ENCODE measurements around the gene PIK3CA.
"Not testable (repeated sequence)": the region's sequence is repeated elsewhere in the genome, so short reads cannot be mapped to it uniquely, and the experiment has no call there.

The PIK3CA gene

GRCh38 chr3:179200790-179201189 is 52.6 kb downstream of the PIK3CA start:
- DNase-seq: no peak

DNA sequence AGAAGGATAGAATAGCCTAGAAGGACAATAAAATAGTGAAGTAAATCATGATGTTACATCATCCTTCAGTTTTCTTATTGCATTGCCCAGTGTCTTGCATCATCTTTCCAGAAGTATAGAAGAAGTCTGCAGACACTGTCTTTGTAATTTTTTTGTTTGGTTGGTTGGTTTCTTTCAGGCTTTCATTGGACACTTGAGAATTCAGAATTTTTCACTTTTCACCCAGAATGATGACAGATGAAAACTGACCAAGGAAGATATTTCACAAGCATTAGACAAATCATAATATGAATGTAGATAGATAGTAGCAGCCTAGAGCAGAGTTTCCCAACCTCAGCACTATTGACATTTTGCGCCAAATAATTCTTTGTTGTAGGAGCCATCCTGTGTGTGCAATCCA is 67.4 kb downstream of the PIK3CA start:
- DNase-seq: not testable (repeated sequence)

DNA sequence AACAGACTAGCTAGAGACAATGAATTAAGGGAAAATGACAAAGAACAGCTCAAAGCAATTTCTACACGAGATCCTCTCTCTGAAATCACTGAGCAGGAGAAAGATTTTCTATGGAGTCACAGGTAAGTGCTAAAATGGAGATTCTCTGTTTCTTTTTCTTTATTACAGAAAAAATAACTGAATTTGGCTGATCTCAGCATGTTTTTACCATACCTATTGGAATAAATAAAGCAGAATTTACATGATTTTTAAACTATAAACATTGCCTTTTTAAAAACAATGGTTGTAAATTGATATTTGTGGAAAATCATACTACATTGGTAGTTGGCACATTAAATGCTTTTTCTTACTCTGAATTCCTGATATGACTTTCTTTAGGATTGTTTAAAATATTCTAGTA is 70.1 kb downstream of the PIK3CA start:
- DNase-seq: not testable (repeated sequence)

- no peak for DNase-seq
Measured at GRCh38 chr3:179223548-179223947, 75.4 kb downstream of the PIK3CA start.

- no peak for DNase-seq
Measured at GRCh38 chr3:179224584-179224983, 76.4 kb downstream of the PIK3CA start.

DNA sequence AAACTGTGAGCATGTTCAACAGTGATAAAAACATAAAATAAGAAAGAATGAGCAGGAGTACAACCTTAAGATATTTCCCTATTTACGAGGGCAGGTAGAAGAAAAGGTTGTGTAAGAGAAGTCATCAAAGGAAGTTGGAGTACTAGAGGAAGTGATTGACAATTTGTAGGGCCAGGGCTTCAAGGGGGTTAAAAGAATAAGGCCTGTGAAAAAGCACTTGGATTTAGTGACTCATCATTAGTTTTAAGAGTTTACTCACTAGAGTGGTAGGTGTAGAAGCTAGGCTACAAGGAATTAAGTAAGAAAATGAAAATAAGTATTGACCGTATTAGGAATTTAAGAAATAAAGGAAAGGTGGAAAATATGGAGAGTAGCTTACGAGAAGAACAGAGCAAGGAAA is 79.2 kb downstream of the PIK3CA start:
- DNase-seq: no peak

- no peak for DNase-seq
Measured at GRCh38 chr3:179229177-179229576, 81.0 kb downstream of the PIK3CA start.

DNA sequence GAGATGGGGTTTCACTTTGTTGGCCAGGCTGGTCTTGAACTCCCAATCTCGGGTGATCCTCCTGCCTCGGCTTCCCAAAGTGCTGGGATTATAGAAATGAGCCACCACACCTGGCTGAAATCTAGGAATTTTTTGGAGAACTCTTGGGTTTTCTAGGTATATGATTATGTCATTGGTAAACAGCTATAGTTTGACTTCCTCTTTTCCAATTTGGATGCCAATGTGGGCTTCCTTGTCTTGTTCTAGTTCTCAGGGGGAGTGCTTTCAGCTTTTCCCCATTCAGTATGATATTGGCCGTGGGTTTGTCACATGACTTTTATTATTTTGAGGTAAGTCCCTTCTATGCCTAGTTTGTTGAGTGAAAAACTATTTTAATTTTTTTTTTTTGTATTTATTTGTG is 84.9 kb downstream of the PIK3CA start:
- no peak for DNase-seq

- no peak for DNase-seq
Measured at GRCh38 chr3:179234199-179234598, 86.0 kb downstream of the PIK3CA start.

- no peak for DNase-seq
Measured at GRCh38 chr3:179236669-179237301, 88.6 kb downstream of the PIK3CA start.

- not testable (repeated sequence) for DNase-seq
Measured at GRCh38 chr3:179240299-179240698, 92.1 kb downstream of the PIK3CA start.

- not testable (repeated sequence) for DNase-seq
Measured at GRCh38 chr3:179242859-179243258, 94.7 kb downstream of the PIK3CA start.

- no peak for DNase-seq
Measured at GRCh38 chr3:179244878-179245277, 96.7 kb downstream of the PIK3CA start.

DNA sequence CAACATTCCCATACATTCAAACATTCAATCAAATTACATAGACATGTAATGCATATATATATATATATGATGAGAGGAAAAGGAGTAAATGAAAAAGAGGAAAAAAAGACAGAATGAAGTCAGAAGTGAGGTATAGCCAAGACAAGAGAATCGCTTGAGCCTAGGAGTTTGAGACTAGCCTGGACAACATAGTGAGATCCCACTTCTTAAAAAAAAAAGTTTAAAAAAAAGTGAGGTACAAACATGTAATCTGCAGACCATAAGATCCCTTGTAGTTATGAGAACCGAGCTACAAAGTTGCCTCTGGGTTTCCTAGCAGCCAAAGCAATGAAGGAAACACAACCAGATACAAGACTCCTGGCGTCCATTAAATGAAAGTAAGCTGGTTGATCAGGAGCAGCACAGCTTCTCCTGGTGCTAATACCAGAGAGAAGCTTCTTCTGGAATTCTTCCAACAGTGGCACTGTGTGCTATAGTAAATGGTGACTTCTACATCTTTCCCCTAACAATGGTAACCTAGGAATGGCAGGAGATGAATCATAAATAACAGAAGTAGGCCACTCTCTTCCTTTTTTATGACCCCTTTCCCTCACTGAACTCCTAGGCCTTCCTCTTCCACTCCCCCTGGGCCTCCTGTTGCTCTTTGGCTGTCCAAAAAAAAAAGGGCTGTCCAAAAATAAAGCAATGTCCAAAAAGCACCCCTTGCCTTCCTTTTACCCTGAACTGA is 99.3 kb downstream of the PIK3CA start:
- DNase-seq: no peak

GRCh38 chr3:179250803-179251476 is 102.8 kb downstream of the PIK3CA start, which contains the start of gene KCNMB3:
Gene KCNMB3, minus strand, starts transcription at chr3:179251114. Its CDS starts 124 bp downstream, at chr3:179250990.
- DNase-seq: no peak

DNA sequence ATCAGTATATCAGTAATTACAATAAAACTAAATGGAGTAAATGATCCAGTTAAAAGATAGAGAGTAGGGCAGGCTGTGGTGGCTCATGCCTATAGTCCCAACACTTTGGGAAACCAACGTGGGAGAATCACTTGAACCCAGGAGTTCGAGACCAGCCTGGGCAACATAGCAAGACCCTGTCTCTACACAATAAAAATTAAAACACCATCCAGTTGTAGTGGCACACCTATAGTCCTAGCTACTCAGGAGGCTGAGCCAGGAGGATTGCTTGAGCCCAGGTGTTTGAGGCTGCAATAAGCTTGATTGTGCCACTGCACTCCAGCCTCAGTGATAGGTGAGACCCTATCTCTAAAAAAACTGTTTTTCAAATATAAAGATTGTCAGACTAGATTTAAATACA is 108.7 kb downstream of the PIK3CA start:
- no peak for DNase-seq

DNA sequence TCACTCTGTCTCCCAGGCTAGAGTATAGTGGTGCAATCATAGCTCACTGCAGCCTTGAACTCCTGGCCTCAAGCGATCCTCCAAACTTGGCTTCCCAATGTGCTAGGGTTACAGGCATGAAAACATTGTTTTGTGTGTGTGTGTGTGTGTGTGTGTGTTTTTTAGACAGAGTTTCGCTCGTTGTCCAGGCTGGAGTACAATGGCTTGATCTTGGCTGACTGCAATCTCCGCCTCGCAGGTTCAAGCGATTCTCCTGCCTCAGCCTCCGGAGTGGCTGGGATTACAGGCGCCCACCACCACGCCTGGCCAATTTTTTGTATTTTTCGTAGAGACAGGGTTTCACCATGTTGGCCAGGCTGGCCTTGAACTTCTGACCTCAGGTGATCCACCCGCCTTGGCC is 109.6 kb downstream of the PIK3CA start:
- not testable (repeated sequence) for DNase-seq

DNA sequence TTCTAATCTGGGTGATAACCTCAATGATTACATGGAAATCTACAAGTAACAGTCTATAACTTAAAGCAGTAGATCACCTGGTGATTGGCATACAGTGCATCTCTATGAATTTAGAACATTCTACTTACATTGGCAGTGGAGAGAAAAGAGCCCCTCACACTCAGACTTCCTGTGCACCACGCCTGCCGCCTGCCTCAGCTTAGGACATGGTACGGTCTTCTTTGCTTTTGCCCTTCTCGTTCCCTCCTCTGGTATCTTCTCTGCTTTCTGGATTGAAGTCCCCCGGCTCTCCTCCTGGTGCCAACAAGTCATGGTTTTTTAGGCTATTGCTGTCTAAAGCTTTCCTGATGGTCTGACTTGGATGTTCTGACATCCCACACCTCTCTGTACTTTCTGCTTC is 110.7 kb downstream of the PIK3CA start:
- no peak for DNase-seq

DNA sequence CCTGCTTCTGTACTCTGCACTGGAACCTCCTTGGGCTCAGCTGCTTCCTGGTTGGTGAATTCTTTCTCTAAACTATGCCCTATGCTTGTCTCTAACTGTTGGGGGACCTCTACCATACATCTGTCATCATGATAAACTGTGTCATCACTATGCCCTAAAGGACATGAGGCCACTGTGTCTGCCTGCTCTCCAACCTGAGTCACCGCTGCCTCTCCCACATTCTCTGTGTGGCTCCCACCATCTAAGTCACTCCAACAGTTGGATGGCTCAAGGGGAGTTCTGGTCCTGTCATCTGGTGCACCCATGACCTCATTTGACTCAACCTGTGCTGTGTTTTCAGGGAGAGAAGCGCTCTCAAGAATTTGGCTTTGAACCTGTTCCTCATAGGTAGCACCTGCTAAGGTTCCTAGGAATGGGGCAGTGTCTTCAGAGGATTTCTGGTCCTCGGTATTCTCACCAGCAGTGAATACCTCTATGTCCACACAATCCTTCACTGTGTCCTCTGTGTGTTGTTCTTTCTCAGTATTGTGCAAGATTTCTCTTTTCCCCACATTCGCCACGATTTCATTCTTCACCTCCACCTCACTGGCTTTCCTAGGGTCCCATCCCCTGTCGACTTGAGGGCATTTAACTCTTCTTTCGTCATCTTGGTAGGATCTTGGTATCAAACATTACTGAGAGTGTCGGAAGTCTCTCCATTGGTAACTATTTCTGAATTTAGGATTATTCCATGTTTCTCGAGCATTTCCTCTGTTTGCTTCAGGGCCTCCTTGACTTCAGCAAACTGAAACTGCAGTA is 112.0 kb downstream of the PIK3CA start:
- DNase-seq: peak in 1 of 2 experiments; percentile 22

GRCh38 chr3:179260949-179261765 is 113.0 kb downstream of the PIK3CA start:
- DNase-seq: peak; percentile 63 to 78

DNA sequence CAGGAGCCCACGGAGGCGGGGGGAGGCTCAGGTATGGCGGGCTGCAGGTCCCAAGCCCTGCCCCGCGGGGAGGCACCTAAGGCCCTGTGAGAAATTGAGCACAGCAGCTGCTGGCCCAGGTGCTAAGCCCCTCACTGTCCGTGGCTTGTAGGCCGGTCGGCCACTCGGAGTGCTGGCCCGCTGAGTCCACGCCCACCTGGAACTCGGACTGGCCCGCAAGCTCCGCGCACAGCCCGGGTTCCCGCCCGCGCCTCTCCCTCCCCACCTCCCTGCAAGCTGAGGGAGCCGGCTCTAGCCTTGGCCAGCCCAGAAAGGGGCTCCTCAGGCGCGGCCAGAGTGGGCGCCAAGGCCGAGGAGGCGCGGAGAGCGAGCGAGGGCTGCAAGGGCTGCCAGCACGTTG is 115.0 kb downstream of the PIK3CA start:
- no peak for DNase-seq

DNA sequence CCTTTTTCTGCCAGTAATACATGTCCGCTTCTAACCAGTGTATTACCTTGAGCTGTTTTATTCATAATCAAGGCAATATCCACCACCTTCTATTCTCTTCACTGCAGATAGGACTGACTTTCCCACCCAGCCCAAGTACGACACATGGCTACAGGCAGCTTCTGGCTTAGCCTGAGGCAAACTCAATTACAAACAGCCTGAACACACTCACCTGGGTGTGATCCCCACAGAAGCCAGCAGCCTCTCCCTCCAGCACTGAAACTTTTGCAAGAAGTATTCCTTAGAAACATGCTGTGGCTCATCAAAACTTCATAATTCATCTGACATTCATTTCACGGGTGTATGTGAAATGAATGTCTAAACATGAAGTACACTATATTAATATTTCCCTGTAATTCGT is 116.3 kb downstream of the PIK3CA start:
- no peak for DNase-seq

All from activated T-cell treated with anti-CD3 and anti-CD28 coated beads, Interleukin-2, amount 50 U/mL, for 48 hours (primary cell).